Renal cortical epithelial cell (primary cell): ENCODE measurements around the gene SSTR5. TPM values are rescaled to one million over a fixed set of nuclear protein-coding genes. Genes with fewer than 3 reads are reported as not detected.
"Not testable (repeated sequence)": the region's sequence is repeated elsewhere in the genome, so short reads cannot be mapped to it uniquely, and the experiment has no call there.

Experiments used
- DNase-seq: peaks from one replicate; pipeline ENCODE4 v3.0.0-alpha.2; 2011; ENCODE audit warnings: low read depth
- total RNA-seq: library from RNA; depleted of rRNA; stranded (reverse); fragments of >200 nt; gene quantifications from 2 replicates; pipeline ENCODE4 v1.2.3, GENCODE V29; 2014

Gene SSTR5
- total RNA-seq: 0.40 TPM in 1 of 2 replicates, not detected in the other

- DNase-seq: no peak
Observed at GRCh38 chr16:1072526-1073261, at the start of gene SSTR5. TSS of gene SSTR5 (plus strand) at chr16:1072747. CDS start at chr16:1078869, 6,122 bp downstream.

- no peak for DNase-seq
Observed at GRCh38 chr16:1024138-1024537, 48.4 kb upstream of the SSTR5 start.

- not testable (repeated sequence) for DNase-seq
Observed at GRCh38 chr16:1025183-1025809, 47.3 kb upstream of the SSTR5 start.

- DNase-seq: no peak
Observed at GRCh38 chr16:1026057-1026783, 46.3 kb upstream of the SSTR5 start.

GRCh38 chr16:1026784-1027500, 45.6 kb upstream of the SSTR5 start:
- no peak for DNase-seq

- no peak for DNase-seq
Observed at GRCh38 chr16:1027501-1027815, 45.1 kb upstream of the SSTR5 start.

GRCh38 chr16:1028056-1028455, 44.5 kb upstream of the SSTR5 start:
- DNase-seq: no peak

GRCh38 chr16:1028524-1029258, 43.9 kb upstream of the SSTR5 start:
- no peak for DNase-seq

- DNase-seq: no peak
Observed at GRCh38 chr16:1029259-1029545, 43.3 kb upstream of the SSTR5 start.

- DNase-seq: no peak
Observed at GRCh38 chr16:1030473-1030901, 42.1 kb upstream of the SSTR5 start.

- no peak for DNase-seq
Observed at GRCh38 chr16:1031666-1032065, 40.9 kb upstream of the SSTR5 start.

- no peak for DNase-seq
Observed at GRCh38 chr16:1032607-1033006, 39.9 kb upstream of the SSTR5 start.

- DNase-seq: no peak
Observed at GRCh38 chr16:1033128-1033679, 39.3 kb upstream of the SSTR5 start.

GRCh38 chr16:1034230-1035065, 38.1 kb upstream of the SSTR5 start:
- no peak for DNase-seq

GRCh38 chr16:1035066-1035415, 37.5 kb upstream of the SSTR5 start:
- DNase-seq: no peak

GRCh38 chr16:1036166-1036565, 36.4 kb upstream of the SSTR5 start:
- no peak for DNase-seq

GRCh38 chr16:1036726-1037393, 35.7 kb upstream of the SSTR5 start:
- DNase-seq: peak; percentile 39

- no peak for DNase-seq
Observed at GRCh38 chr16:1037394-1038257, 34.9 kb upstream of the SSTR5 start.

GRCh38 chr16:1038932-1039331, 33.6 kb upstream of the SSTR5 start:
- no peak for DNase-seq
